Activated effector memory CD4-positive, alpha-beta T cell treated with anti-CD3 and anti-CD28 coated beads, Interleukin-2, amount 50 U/mL, for 16 hours (primary cell): Measurements from ENCODE around the gene SHH.
A peak's percentile ranks its signal among the peaks of the same experiment; 100 is the strongest.

Experiments used
- DNase-seq: peaks from one replicate; pipeline ENCODE4 v3.0.0-alpha.2; 2020

Gene SHH

GRCh38 chr7:155790666-155791065 lies 21.6 kb downstream of the SHH start:
- no peak for DNase-seq

DNA sequence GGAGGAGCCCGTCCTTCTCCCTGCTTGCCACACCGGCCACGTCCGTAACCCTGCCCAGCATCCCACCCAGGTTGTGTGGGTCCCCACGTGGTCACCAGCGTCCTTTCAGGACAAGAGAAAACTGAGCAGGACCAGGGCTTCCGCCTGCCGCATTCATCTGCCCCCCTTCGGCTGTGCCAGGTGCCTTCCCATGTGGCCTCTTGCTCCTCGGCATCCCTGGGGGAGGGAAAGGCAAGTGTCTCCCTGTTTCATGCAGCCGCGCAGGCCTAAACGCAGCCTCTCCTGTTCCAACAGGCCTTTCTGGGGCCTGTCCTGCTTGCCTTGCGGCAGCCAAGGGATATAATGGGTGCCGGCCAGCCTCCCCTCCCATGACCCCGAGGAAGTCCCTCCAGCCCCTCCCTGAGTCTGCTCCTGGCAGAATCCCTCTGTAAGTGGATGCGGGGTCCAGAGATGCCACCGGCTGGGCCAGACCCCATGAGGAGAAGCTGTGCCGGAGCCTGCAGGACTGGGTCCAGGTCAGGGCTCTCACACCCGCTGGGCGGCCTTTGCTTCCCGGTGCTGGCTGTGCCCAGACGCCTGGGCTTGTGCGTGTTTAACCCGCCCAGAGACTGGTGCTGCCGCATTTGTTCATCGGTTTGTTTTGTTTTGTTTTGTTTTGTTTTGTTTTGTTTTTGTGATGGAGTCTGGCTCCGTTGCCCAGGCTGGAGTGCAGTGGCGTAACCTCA lies 23.1 kb downstream of the SHH start:
- DNase-seq = peak; percentile 60

- no peak for DNase-seq
Observed at GRCh38 chr7:155788616-155789000, 23.7 kb downstream of the SHH start.

GRCh38 chr7:155787171-155787851 lies 25.0 kb downstream of the SHH start:
- DNase-seq = no peak

DNA sequence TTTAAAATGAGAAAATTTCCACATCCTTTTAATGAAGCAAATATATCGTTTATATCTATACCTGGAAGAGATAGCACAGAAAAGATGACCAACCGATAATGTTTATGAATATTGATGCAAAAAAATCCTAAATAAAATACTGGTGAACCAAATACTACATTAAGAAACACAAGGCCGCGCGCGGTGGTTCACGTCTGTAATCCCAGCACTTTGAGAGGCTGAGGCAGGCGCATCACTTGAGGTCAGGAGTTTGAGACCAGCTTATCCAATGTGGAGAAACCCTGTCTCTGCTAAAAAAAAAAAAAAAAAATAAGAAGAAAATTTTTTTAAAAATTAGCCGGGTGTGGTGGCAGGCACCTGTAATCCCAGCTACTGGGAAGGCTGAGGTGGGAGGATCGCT lies 25.8 kb downstream of the SHH start:
- DNase-seq = no peak

DNA sequence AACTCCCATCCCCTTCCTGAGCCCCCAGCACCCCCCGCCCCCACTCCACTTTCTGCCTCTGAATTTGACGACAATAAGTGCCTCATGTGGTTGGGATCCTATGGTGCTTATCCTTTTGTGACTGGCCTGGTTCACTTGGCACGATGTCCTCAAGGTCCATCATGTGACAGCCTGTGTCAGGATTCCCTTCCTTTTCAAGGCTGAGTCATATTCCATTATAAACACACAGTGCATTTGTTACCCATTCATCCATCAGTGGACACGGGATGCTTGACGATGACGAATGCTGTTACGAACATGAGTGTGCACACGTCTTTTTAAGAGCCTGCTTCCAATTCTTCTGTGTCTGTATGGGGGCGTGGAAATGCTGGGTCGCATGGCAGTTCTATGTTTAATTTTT lies 26.7 kb downstream of the SHH start:
- peak; percentile 17 for DNase-seq

DNA sequence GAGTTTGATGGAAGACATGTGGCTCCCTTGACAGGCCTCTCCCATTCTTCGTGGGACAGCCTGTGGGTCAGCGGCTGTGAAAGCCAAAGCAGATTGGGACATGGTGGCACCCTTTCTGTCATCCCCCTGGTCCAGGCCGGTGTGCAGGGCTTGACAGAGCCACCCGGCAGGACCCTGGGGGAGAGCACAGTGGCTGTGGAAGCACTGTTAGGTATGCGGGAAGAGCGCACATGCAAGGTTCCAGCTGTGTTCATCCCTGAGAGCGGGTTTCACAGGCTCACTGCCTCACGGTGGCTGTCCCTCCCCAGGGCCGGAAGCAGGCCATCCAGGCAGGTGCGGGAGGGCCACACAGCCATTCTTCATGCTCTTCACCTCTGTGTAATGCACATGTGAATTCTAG lies 29.8 kb downstream of the SHH start:
- DNase-seq = peak; percentile 39

DNA sequence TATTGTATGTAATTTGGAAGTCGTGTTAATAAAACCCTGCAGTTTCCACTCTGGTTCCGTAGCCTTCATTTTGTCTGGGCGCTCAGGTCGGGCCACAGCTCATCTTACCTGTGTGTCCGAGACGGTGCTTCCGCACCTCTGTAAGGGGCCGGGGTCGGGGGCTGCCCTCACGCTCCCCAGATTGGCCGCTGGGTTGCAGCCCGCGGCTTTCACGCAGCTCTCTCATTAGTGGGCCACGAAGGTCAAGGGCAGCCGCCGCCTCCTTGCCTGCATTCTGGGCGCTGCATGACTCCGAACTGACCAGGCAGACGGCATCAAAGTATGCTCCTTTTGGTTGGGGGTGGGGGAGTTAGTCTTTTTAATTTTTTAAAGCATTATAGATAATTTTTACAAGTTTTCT lies 30.8 kb downstream of the SHH start:
- no peak for DNase-seq

- DNase-seq = no peak
Observed at GRCh38 chr7:155780884-155781283, 31.4 kb downstream of the SHH start.

GRCh38 chr7:155778349-155778748 lies 33.9 kb downstream of the SHH start:
- no peak for DNase-seq

DNA sequence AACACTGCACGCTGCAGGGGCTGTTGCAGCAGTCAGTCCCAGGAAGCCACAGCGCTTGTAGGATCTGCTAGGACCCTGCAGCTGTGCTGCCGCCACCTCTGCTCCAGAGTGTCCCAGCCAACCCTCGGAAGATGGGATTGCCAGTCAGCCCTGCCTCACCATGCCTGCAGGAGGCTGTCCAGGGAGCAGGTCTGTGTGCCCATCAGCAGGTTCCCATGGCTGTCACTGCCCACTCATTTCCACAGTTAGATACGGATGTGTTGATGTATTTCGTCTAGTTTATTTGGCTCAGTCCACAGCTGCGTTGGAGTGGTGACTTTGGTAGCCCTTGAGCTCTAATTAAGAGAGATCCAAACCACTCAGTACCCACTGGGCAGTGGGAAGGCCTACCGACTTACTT lies 35.7 kb downstream of the SHH start:
- DNase-seq = no peak

GRCh38 chr7:155775691-155776090 lies 36.6 kb downstream of the SHH start:
- no peak for DNase-seq

GRCh38 chr7:155774947-155775346 lies 37.3 kb downstream of the SHH start:
- DNase-seq = no peak

- DNase-seq = no peak
Observed at GRCh38 chr7:155773531-155773930, 38.7 kb downstream of the SHH start.

- DNase-seq = no peak
Observed at GRCh38 chr7:155770241-155770640, 42.0 kb downstream of the SHH start.

- DNase-seq = no peak
Observed at GRCh38 chr7:155769701-155770100, 42.6 kb downstream of the SHH start.

DNA sequence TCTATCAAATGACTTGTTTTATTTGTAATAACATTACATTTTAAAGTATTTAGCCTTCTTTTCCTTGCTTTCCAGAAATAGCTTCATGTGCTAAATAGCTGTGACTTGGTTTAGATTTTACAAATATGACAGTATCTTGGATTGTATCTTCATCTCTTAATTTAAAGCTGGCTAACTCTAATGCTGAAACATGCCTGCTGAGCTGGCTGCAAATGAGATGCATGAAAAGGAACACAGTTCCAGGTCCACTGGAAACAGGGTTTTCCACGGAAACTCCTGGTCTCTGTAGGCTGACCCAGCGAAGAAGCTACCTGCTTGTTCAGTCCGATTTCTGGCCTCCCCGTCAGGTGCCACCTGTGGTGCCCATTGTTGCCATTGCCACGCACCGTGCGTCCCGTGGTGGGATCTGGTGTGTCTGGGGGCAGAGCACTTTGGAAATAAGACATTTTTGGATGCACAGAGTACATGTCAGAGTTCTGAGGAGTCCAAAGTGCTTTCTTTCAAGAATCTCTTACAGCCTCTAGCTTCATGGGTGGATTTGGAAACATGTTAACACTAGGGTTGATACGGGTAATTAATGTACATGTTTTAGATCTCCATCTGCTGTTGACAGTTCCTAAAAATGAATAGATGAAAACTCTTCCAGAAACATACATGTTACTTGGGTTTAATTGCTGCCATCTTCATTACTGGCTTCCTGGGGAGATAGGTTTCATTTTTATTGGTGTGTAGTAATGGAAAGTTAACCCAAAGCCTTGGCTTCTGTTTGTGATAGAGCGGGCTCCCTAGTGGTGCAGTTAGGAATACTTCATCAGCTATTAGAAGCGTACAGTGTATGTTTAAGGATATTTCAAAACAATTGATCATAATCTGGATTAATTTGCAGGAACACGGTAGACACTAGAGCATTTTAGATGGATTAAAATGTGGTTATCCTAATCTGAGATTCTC lies 45.0 kb downstream of the SHH start:
- no peak for DNase-seq

GRCh38 chr7:155766386-155766785 lies 45.9 kb downstream of the SHH start:
- DNase-seq = no peak

GRCh38 chr7:155765458-155765857 lies 46.8 kb downstream of the SHH start:
- no peak for DNase-seq

- peak; percentile 71 for DNase-seq
Observed at GRCh38 chr7:155764438-155764793, 47.8 kb downstream of the SHH start.

- peak; percentile 80 for DNase-seq
Observed at GRCh38 chr7:155763691-155764437, 48.4 kb downstream of the SHH start.

- no peak for DNase-seq
Observed at GRCh38 chr7:155763122-155763521, 49.1 kb downstream of the SHH start.

GRCh38 chr7:155762655-155763054 lies 49.6 kb downstream of the SHH start:
- no peak for DNase-seq
